HepG2 (cell line): Measurements from ENCODE around the gene EGR4. TPM values are rescaled to one million over a fixed set of nuclear protein-coding genes. Genes with fewer than 3 reads are reported as not detected.
A peak's percentile ranks its signal among the peaks of the same experiment; 100 is the strongest.

Experiments used
- GABPB1 ChIP-seq: IDR thresholded peaks from 2 replicates; pipeline ENCODE4 v1.6.1; 2016; ENCODE audit warnings: mild to moderate bottlenecking, missing genetic modification reagents, moderate library complexity, missing compliant biosample characterization
- HNF4G ChIP-seq, 2 experiments: sonication (generic) in 1 of 2; formaldehyde crosslinking in 1 of 2; IDR thresholded peaks; 2 replicates each; pipeline versions ENCODE4 v1.4.0 to v1.6.1; 2011 to 2020; ENCODE audit warnings: borderline replicate concordance in 2 of 2, low read depth in 2 of 2, mild to moderate bottlenecking in 2 of 2, low read length in 1 of 2, missing genetic modification reagents in 1 of 2, moderate library complexity in 1 of 2
- JUNB ChIP-seq: sonication (generic); formaldehyde crosslinking; IDR thresholded peaks from 2 replicates; pipeline ENCODE4 v1.8.0; 2022; ENCODE audit warnings: missing genetic modification reagents, mild to moderate bottlenecking, borderline replicate concordance
- MYC ChIP-seq: sonication (generic); formaldehyde crosslinking; IDR thresholded peaks from 2 replicates; pipeline ENCODE4 v1.9.0; 2021; ENCODE audit warnings: missing genetic modification reagents, borderline replicate concordance
- NFIB ChIP-seq: sonication (generic); formaldehyde crosslinking; IDR thresholded peaks from 2 replicates; pipeline ENCODE4 v1.9.0; 2021; ENCODE audit warnings: missing genetic modification reagents, mild to moderate bottlenecking, borderline replicate concordance
- PAX8 ChIP-seq: sonication (generic); formaldehyde crosslinking; IDR thresholded peaks from 2 replicates; pipeline ENCODE4 v1.8.0; 2022; ENCODE audit warnings: mild to moderate bottlenecking, missing genetic modification reagents, borderline replicate concordance
- PHF20 ChIP-seq: sonication (generic); formaldehyde crosslinking; IDR thresholded peaks from 2 replicates; pipeline ENCODE4 v1.5.0; 2020; ENCODE audit warnings: mild to moderate bottlenecking, missing genetic modification reagents
- POLR2A ChIP-seq, 2 experiments: IDR thresholded peaks; 2 replicates each; pipeline ENCODE4 v1.6.1; 2011; ENCODE audit warnings: low read depth in 2 of 2, low read length in 2 of 2, mild to moderate bottlenecking in 1 of 2, moderate library complexity in 1 of 2; ENCODE audit not compliant: insufficient read depth in 1 of 2
- TBL1XR1 ChIP-seq: fragments of 150-350 bp; IDR thresholded peaks from 2 replicates; pipeline ENCODE4 v1.6.1; 2014; ENCODE audit warnings: borderline replicate concordance, low read length; ENCODE audit not compliant: partially characterized antibody
- XRCC5 ChIP-seq: fragments of 200-400 bp; formaldehyde crosslinking; optimal IDR thresholded peaks from 2 replicates; pipeline ENCODE3; 2017; ENCODE audit warnings: mild to moderate bottlenecking, low read length
- ZBTB7A ChIP-seq: sonication (generic); formaldehyde crosslinking; IDR thresholded peaks from 2 replicates; pipeline ENCODE4 v1.8.0; 2022; ENCODE audit warnings: mild to moderate bottlenecking, missing genetic modification reagents
- ZNF232 ChIP-seq: sonication (generic); formaldehyde crosslinking; IDR thresholded peaks from 2 replicates; pipeline ENCODE4 v1.4.0; 2020; ENCODE audit warnings: missing genetic modification reagents, borderline replicate concordance
- ZNF326 ChIP-seq: sonication (generic); formaldehyde crosslinking; IDR thresholded peaks from 2 replicates; pipeline ENCODE4 v1.4.0; 2020; ENCODE audit warnings: missing genetic modification reagents, borderline replicate concordance
- ZNF598 ChIP-seq: sonication (generic); formaldehyde crosslinking; IDR thresholded peaks from 2 replicates; pipeline ENCODE4 v1.5.1; 2020; ENCODE audit warnings: mild to moderate bottlenecking, missing genetic modification reagents, borderline replicate concordance
- ZNF777 ChIP-seq: sonication (generic); formaldehyde crosslinking; IDR thresholded peaks from 2 replicates; pipeline ENCODE4 v1.4.0; 2020; ENCODE audit warnings: missing genetic modification reagents
- polyA plus RNA-seq, 8 experiments: library from polyadenylated mRNA; depleted of rRNA in 3 of 8; stranded (reverse) in 7 of 8; unstranded in 1 of 8; fragments of >200 nt; fragmentation: Illumina TruSeq in 4 of 8; extraction: Trizol in 4 of 8; gene quantifications; 2 replicates each; pipeline versions ENCODE4 v1.2.1 to v1.2.3, GENCODE V29; 2011 to 2016; ENCODE audit warnings: low read depth in 4 of 8, missing spikeins in 1 of 8, mixed read lengths in 1 of 8; ENCODE audit not compliant: insufficient read depth in 1 of 8
- total RNA-seq, 5 experiments: library from RNA; depleted of rRNA; stranded (reverse); fragments of >200 nt; fragmentation: Illumina TruSeq; extraction: Trizol; gene quantifications; 2 replicates each; pipeline ENCODE4 v1.2.3, GENCODE V29; 2016; ENCODE audit warnings: low read depth in 1 of 5
- TF ChIP-seq, protein P1 (sequence below): sonication (generic); formaldehyde crosslinking; IDR thresholded peaks from 2 replicates; pipeline ENCODE4 v1.5.1; 2020; ENCODE audit warnings: missing genetic modification reagents, mild to moderate bottlenecking, borderline replicate concordance
- TF ChIP-seq, protein P2 (sequence below): sonication (generic); formaldehyde crosslinking; IDR thresholded peaks from 2 replicates; pipeline ENCODE4 v1.5.0; 2020; ENCODE audit warnings: mild to moderate bottlenecking, missing genetic modification reagents, moderate library complexity
- TF ChIP-seq, protein P3 (sequence below): sonication (generic); formaldehyde crosslinking; IDR thresholded peaks from 2 replicates; pipeline ENCODE4 v1.4.0; 2020; ENCODE audit warnings: missing genetic modification reagents
- TF ChIP-seq, protein P4 (sequence below): sonication (generic); formaldehyde crosslinking; IDR thresholded peaks from 2 replicates; pipeline ENCODE4 v1.4.0; 2020; ENCODE audit warnings: missing genetic modification reagents, borderline replicate concordance
- TF ChIP-seq, protein P5 (sequence below): sonication (generic); formaldehyde crosslinking; IDR thresholded peaks from 2 replicates; pipeline ENCODE4 v1.8.0; 2022; ENCODE audit warnings: missing genetic modification reagents, low read depth, mild to moderate bottlenecking, borderline replicate concordance

Gene EGR4
- total and polyA plus RNA-seq, 2 of the 13 experiments (the other 11 are each of a cell fraction or from before 2014, with no cell fraction given) = not detected

DNA sequence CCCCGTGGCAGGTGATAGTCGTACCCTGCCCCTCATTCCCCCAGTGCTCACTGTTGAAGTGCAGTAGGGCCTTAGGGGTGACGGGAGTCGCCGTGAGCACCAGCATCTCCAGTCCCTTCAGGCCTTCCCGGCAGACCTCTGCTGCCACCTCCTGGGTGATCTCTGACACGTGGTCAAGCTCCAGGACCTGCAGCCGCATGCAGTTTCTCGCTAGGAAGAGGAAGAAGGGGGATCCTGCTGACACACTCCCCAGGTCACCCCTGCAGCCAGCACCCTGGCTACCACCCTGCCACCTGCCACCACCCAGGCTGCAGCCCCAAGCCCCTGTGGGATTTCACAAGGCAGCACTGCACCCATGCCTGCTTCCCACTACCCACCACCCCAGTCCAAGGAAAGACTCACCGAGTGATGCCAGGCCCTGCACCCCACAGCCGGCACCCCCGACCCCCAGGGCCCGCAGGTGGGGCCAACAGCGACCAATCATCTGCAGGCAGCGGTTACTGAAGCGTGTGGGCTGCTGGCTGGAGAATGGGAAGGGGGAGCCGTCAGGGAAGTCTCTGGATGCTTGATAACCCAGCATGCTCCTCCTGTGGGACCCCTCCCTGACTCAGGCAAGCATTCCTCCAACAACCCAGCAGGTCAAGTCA is 32.9 kb downstream of the EGR4 start (continued):
- TF ChIP-seq, protein P1, sequence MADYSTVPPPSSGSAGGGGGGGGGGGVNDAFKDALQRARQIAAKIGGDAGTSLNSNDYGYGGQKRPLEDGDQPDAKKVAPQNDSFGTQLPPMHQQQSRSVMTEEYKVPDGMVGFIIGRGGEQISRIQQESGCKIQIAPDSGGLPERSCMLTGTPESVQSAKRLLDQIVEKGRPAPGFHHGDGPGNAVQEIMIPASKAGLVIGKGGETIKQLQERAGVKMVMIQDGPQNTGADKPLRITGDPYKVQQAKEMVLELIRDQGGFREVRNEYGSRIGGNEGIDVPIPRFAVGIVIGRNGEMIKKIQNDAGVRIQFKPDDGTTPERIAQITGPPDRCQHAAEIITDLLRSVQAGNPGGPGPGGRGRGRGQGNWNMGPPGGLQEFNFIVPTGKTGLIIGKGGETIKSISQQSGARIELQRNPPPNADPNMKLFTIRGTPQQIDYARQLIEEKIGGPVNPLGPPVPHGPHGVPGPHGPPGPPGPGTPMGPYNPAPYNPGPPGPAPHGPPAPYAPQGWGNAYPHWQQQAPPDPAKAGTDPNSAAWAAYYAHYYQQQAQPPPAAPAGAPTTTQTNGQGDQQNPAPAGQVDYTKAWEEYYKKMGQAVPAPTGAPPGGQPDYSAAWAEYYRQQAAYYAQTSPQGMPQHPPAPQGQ (CRISPR knock-in tag) = no peak
- TF ChIP-seq MYC (peak; percentile 97), ZNF232 (CRISPR knock-in tag) (no peak), ZNF326 (CRISPR knock-in tag) (no peak), PHF20 (CRISPR knock-in tag) (no peak), ZNF777 (0 out of 2 replicates have a peak, but pooled peaks have one; percentile 9), TBL1XR1 (no peak), POLR2A (IDR thresholded peaks at IDR 0.05; ENCODE audit: insufficient read depth in 1 of 2, low read depth in 2 of 2, low read length in 2 of 2) (no peak), GABPB1 (CRISPR knock-in tag) (peak; percentile 23; the same call in 1 of the 2 replicates), NFIB (CRISPR knock-in tag) (no peak), XRCC5 (peak; percentile 64), ZBTB7A (CRISPR knock-in tag) (peak; percentile 16; the same call in 1 of the 2 replicates), ZNF598 (CRISPR knock-in tag) (0 out of 2 replicates have a peak, but pooled peaks have one; percentile 49), JUNB (CRISPR knock-in tag) (no peak), PAX8 (CRISPR knock-in tag) (no peak), HNF4G (IDR thresholded peaks at IDR 0.05; ENCODE audit: borderline replicate concordance, low read depth, low read length) (no peak), HNF4G (CRISPR knock-in tag; IDR thresholded peaks at IDR 0.05; ENCODE audit: borderline replicate concordance, low read depth) (peak; percentile 59; the same call in 1 of the 2 replicates)
- TF ChIP-seq, protein P2, sequence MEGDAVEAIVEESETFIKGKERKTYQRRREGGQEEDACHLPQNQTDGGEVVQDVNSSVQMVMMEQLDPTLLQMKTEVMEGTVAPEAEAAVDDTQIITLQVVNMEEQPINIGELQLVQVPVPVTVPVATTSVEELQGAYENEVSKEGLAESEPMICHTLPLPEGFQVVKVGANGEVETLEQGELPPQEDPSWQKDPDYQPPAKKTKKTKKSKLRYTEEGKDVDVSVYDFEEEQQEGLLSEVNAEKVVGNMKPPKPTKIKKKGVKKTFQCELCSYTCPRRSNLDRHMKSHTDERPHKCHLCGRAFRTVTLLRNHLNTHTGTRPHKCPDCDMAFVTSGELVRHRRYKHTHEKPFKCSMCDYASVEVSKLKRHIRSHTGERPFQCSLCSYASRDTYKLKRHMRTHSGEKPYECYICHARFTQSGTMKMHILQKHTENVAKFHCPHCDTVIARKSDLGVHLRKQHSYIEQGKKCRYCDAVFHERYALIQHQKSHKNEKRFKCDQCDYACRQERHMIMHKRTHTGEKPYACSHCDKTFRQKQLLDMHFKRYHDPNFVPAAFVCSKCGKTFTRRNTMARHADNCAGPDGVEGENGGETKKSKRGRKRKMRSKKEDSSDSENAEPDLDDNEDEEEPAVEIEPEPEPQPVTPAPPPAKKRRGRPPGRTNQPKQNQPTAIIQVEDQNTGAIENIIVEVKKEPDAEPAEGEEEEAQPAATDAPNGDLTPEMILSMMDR (CRISPR knock-in tag) = peak; percentile 96
- TF ChIP-seq, protein P3, sequence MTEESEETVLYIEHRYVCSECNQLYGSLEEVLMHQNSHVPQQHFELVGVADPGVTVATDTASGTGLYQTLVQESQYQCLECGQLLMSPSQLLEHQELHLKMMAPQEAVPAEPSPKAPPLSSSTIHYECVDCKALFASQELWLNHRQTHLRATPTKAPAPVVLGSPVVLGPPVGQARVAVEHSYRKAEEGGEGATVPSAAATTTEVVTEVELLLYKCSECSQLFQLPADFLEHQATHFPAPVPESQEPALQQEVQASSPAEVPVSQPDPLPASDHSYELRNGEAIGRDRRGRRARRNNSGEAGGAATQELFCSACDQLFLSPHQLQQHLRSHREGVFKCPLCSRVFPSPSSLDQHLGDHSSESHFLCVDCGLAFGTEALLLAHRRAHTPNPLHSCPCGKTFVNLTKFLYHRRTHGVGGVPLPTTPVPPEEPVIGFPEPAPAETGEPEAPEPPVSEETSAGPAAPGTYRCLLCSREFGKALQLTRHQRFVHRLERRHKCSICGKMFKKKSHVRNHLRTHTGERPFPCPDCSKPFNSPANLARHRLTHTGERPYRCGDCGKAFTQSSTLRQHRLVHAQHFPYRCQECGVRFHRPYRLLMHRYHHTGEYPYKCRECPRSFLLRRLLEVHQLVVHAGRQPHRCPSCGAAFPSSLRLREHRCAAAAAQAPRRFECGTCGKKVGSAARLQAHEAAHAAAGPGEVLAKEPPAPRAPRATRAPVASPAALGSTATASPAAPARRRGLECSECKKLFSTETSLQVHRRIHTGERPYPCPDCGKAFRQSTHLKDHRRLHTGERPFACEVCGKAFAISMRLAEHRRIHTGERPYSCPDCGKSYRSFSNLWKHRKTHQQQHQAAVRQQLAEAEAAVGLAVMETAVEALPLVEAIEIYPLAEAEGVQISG = peak; percentile 76
- TF ChIP-seq, protein P4, sequence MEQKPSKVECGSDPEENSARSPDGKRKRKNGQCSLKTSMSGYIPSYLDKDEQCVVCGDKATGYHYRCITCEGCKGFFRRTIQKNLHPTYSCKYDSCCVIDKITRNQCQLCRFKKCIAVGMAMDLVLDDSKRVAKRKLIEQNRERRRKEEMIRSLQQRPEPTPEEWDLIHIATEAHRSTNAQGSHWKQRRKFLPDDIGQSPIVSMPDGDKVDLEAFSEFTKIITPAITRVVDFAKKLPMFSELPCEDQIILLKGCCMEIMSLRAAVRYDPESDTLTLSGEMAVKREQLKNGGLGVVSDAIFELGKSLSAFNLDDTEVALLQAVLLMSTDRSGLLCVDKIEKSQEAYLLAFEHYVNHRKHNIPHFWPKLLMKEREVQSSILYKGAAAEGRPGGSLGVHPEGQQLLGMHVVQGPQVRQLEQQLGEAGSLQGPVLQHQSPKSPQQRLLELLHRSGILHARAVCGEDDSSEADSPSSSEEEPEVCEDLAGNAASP = 0 out of 2 replicates have a peak, but pooled peaks have one; percentile 42
- TF ChIP-seq, protein P5, sequence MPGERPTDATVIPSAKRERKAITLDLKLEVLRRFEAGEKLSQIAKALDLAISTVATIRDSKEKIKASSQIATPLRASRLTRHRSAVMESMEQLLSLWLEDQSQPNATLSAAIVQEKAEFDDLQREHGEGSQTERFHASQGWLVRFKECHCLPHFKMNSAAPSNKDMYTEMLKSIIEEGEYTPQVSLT (CRISPR knock-in tag) = no peak
